ENCODE data around the gene ANKRD22.
A peak's percentile ranks its signal among the peaks of the same experiment; 100 is the strongest.

ANKRD22 gene

GRCh38 chr10:88794731-88795130 is 56.9 kb downstream of the ANKRD22 start:
- no peak for DNase-seq (ENCODE audit: low spot score)

- DNase-seq (ENCODE audit: low spot score), result no peak
Observed at GRCh38 chr10:88793712-88794299, 57.8 kb downstream of the ANKRD22 start.

- no peak for DNase-seq (ENCODE audit: low spot score)
Observed at GRCh38 chr10:88792661-88793060, 59.0 kb downstream of the ANKRD22 start.

GRCh38 chr10:88791924-88792323 is 59.7 kb downstream of the ANKRD22 start:
- DNase-seq (ENCODE audit: low spot score), result peak; percentile 29

- DNase-seq (ENCODE audit: low spot score), result no peak
Observed at GRCh38 chr10:88788924-88789323, 62.7 kb downstream of the ANKRD22 start.

GRCh38 chr10:88787463-88787862 is 64.2 kb downstream of the ANKRD22 start:
- no peak for DNase-seq (ENCODE audit: low spot score)

- DNase-seq (ENCODE audit: low spot score), result no peak
Observed at GRCh38 chr10:88786032-88786770, 65.4 kb downstream of the ANKRD22 start.

GRCh38 chr10:88783724-88784123 is 67.9 kb downstream of the ANKRD22 start:
- no peak for DNase-seq (ENCODE audit: low spot score)

GRCh38 chr10:88782222-88782621 is 69.4 kb downstream of the ANKRD22 start:
- DNase-seq (ENCODE audit: low spot score), result no peak

- no peak for DNase-seq (ENCODE audit: low spot score)
Observed at GRCh38 chr10:88781206-88781605, 70.4 kb downstream of the ANKRD22 start.
